GM23248 (cell line): Measurements from ENCODE around the gene CD101. TPM values are rescaled to one million over a fixed set of nuclear protein-coding genes. Genes with fewer than 3 reads are reported as not detected.

Experiments used
- DNase-seq: peaks from one replicate; pipeline ENCODE4 v3.0.0-alpha.2; 2015
- H2AFZ ChIP-seq: fragments of 200-600 bp; sonication (generic); 2 replicates; pipeline ENCODE4 v1.6.1; 2016; ENCODE audit warnings: antibody characterized with exemption
- H3F3A ChIP-seq: fragments of 200-600 bp; sonication (generic); 2 replicates; pipeline ENCODE4 v1.6.1; 2016; ENCODE audit warnings: mild to moderate bottlenecking, antibody characterized with exemption, mixed run types; ENCODE audit not compliant: insufficient read depth
- H3K27ac ChIP-seq: fragments of 200-600 bp; sonication (generic); 2 replicates; pipeline ENCODE4 v1.5.1; 2016; ENCODE audit warnings: mild to moderate bottlenecking
- H3K27me3 ChIP-seq: fragments of 200-600 bp; sonication (generic); replicated peaks from 2 replicates; pipeline ENCODE4 v1.6.1; 2016; ENCODE audit warnings: mild to moderate bottlenecking; ENCODE audit not compliant: insufficient read depth
- H3K36me3 ChIP-seq: fragments of 200-600 bp; sonication (generic); 2 replicates; pipeline ENCODE4 v1.6.1; 2016; ENCODE audit warnings: low read depth, mild to moderate bottlenecking
- H3K4me1 ChIP-seq: fragments of 200-600 bp; sonication (generic); 2 replicates; pipeline ENCODE4 v1.6.1; 2016; ENCODE audit warnings: mild to moderate bottlenecking; ENCODE audit not compliant: insufficient read depth
- H3K4me2 ChIP-seq: fragments of 200-600 bp; sonication (generic); one replicate; pipeline ENCODE4 v1.6.1; 2016; ENCODE audit warnings: mild to moderate bottlenecking; ENCODE audit not compliant: unreplicated experiment
- H3K4me3 ChIP-seq: fragments of 200-600 bp; sonication (generic); 2 replicates; pipeline ENCODE4 v1.5.1; 2016; ENCODE audit warnings: mild to moderate bottlenecking
- H3K79me2 ChIP-seq: fragments of 200-600 bp; sonication (generic); 2 replicates; pipeline ENCODE4 v1.6.1; 2016; ENCODE audit warnings: mild to moderate bottlenecking; ENCODE audit not compliant: insufficient read depth
- H3K9ac ChIP-seq: fragments of 200-600 bp; sonication (generic); 2 replicates; pipeline ENCODE4 v1.6.1; 2016; ENCODE audit warnings: mild to moderate bottlenecking
- H3K9me2 ChIP-seq: fragments of 200-600 bp; sonication (generic); 2 replicates; pipeline ENCODE4 v1.6.1; 2016; ENCODE audit warnings: mixed run types, mild to moderate bottlenecking, moderate library complexity; ENCODE audit not compliant: insufficient read depth
- H3K9me3 ChIP-seq: fragments of 200-600 bp; sonication (generic); one replicate; pipeline ENCODE4 v1.6.1; 2017; ENCODE audit warnings: low read depth
- H4K20me1 ChIP-seq: fragments of 200-600 bp; sonication (generic); 2 replicates; pipeline ENCODE4 v1.6.0; 2016; ENCODE audit not compliant: insufficient read depth
- EZH2 ChIP-seq: fragments of 200-600 bp; sonication (generic); IDR thresholded peaks from 2 replicates; pipeline ENCODE4 v1.6.1; 2018; ENCODE audit warnings: antibody characterized with exemption, mild to moderate bottlenecking; ENCODE audit not compliant: insufficient read depth, poor library complexity, severe bottlenecking
- EZH2phosphoT487 ChIP-seq: fragments of 200-600 bp; sonication (generic); IDR thresholded peaks from 2 replicates; pipeline ENCODE4 v1.6.1; 2018; ENCODE audit warnings: antibody characterized with exemption, moderate library complexity, mild to moderate bottlenecking, low read depth; ENCODE audit not compliant: insufficient read depth
- WGBS, 2 experiments: methylation state at CpG; one replicate each; pipeline ENCODE4 v1.1.6; 2015 to 2017; ENCODE audit warnings: low lambda C conversion rate in 2 of 2, low coverage in 1 of 2; ENCODE audit errors: missing lambda C conversion rate in 2 of 2; 5-methylcytosine and 5-hydroxymethylcytosine counted together
- in situ Hi-C: fragments of 300-500 bp; cut with MboI; formaldehyde crosslinking; loops from 2 replicates; pipeline ENCODE4 v1.15.0; 2020
- polyA plus RNA-seq: library from polyadenylated mRNA; unstranded; fragments of >200 nt; fragmentation: Nextera tagmentation; extraction: Ambion mirVana; gene quantifications from 2 replicates; pipeline ENCODE4 v1.2.1, GENCODE V29; 2016
- total RNA-seq: library from RNA; depleted of rRNA; stranded (reverse); fragments of >200 nt; shearing (Covaris generic); gene quantifications from 2 replicates; pipeline ENCODE4 v1.2.3, GENCODE V29; 2014

CD101 gene
- total and polyA plus RNA-seq, 2 experiments from 2014 or later, result not detected

DNA sequence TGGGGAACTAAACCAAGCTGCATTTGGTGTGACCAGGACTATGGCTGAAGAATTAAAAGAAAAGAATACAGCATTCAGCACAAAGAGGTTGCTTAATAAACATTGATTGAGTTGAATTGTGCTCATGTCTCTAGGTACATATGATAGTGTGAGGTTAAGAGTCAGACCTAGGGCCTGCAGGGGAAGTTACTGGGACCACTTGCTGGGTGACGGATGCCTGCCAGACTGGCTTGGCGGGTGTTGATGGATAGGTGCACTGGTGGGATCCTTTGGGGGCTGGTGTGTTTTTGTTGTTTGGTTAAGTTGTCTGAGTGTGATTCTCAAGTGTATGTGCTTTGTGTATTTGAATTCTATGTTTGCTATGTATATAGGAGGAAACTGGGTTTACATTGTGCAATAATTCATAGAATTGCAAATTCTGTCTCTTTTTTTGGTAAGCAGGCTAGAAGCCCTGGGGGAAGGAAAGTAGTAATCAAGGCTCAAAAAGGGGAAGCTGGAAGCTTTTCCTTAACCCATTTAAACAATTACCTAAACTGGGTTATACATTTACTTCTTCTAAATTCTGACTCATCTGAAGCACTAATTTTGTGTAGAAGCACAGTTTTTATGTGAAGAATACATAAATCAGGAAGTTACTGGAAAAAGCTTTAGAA is 1.8 kb downstream of the CD101 start:
- DNase-seq, result no peak
- TF ChIP-seq EZH2, result no peak
- no peak for TF ChIP-seq EZH2phosphoT487
- in situ Hi-C loops, result no loop called here
- Histone ChIP-seq H3K27ac (no peak overlapping the region), H3K4me1 (no peaks in the 10 kb centered on the region), H3F3A (no peaks in the 10 kb centered on the region), H3K79me2 (no peaks in the 10 kb centered on the region), H4K20me1 (no peaks in the 10 kb centered on the region), H3K27me3 (no peaks in the 10 kb centered on the region), H3K36me3 (no peaks in the 10 kb centered on the region), H3K9me3 (no peaks in the 10 kb centered on the region), H3K9ac (no peak overlapping the region), H2AFZ (no peak overlapping the region), H3K4me3 (no peak overlapping the region), H3K9me2 (peaks cover 5% of the 10 kb centered on the region; the same call in 1 of the 2 replicates), H3K4me2 (no peak overlapping the region)
- WGBS, 2 experiments, result 90 to 93% methylated on average over 2 of the region's 2 CpGs

- no peak overlapping the region for H3K4me3 ChIP-seq
- no peaks in the 10 kb centered on the region for H3K27me3 ChIP-seq
- H3K79me2 ChIP-seq, result no peaks in the 10 kb centered on the region
- no peak overlapping the region for H3K4me2 ChIP-seq
- no peak overlapping the region for H3K27ac ChIP-seq
- no peak for DNase-seq
- H3K4me1 ChIP-seq, result peaks cover 7% of the 10 kb centered on the region; the same call in 1 of the 2 replicates
- in situ Hi-C loops, result no loop called here
- no peaks in the 10 kb centered on the region for H3K36me3 ChIP-seq
- WGBS, 2 experiments, result 87 to 92% methylated on average over 2 of the region's 2 CpGs
- no peaks in the 10 kb centered on the region for H4K20me1 ChIP-seq
- H2AFZ ChIP-seq, result no peak overlapping the region
- H3F3A ChIP-seq, result no peaks in the 10 kb centered on the region
- H3K9ac ChIP-seq, result no peak overlapping the region
- H3K9me3 ChIP-seq, result no peaks in the 10 kb centered on the region
- TF ChIP-seq EZH2phosphoT487 (no peak), EZH2 (no peak)
- no peaks in the 10 kb centered on the region for H3K9me2 ChIP-seq
These were observed 6.1 kb downstream of the CD101 start for GRCh38 chr1:117007719-117008013.

- no peaks in the 10 kb centered on the region for H3K9me3 ChIP-seq
- DNase-seq, result peak; percentile 10
- H2AFZ ChIP-seq, result no peak overlapping the region
- 61 to 66% methylated on average over 2 of the region's 2 CpGs for WGBS, 2 experiments
- H3K79me2 ChIP-seq, result no peaks in the 10 kb centered on the region
- no peak overlapping the region for H3K9ac ChIP-seq
- H3K9me2 ChIP-seq, result no peaks in the 10 kb centered on the region
- in situ Hi-C loops, result no loop called here
- no peaks in the 10 kb centered on the region for H3K27me3 ChIP-seq
- no peaks in the 10 kb centered on the region for H3F3A ChIP-seq
- H3K4me2 ChIP-seq, result no peak overlapping the region
- H3K36me3 ChIP-seq, result no peaks in the 10 kb centered on the region
- no peaks in the 10 kb centered on the region for H4K20me1 ChIP-seq
- TF ChIP-seq EZH2 (no peak), EZH2phosphoT487 (no peak)
- H3K4me1 ChIP-seq, result peaks cover 7% of the 10 kb centered on the region; the same call in 1 of the 2 replicates
- no peak overlapping the region for H3K27ac ChIP-seq
- no peak overlapping the region for H3K4me3 ChIP-seq
These were observed 7.1 kb downstream of the CD101 start for GRCh38 chr1:117008656-117009055.

DNA sequence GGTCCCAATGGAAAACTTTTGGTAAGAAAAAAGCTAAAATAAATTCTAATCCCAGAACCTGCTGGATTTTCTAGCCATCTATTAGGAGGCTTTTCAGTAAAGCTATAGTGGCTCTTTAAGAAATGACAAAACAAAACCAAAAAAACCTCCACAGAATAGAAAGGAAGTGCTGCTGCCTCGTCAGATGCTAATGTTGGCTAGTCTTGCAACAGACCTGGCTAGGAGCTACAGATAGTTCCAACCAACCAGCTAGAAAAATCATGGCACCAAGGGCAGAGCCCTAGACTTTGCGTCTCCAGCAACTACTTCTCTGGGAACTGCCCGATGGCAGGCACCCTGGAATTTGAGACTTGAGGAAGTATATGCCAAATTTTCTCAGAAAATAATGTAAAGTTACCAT is 7.6 kb downstream of the CD101 start:
- no peaks in the 10 kb centered on the region for H4K20me1 ChIP-seq
- no peaks in the 10 kb centered on the region for H3K79me2 ChIP-seq
- no peak overlapping the region for H3K4me2 ChIP-seq
- DNase-seq, result peak; percentile 71
- no peaks in the 10 kb centered on the region for H3K9me2 ChIP-seq
- no peak for TF ChIP-seq EZH2phosphoT487
- TF ChIP-seq EZH2, result no peak
- no peaks in the 10 kb centered on the region for H3K9me3 ChIP-seq
- 64 to 66% methylated on average over 3 of the region's 3 CpGs for WGBS, 2 experiments
- no peaks in the 10 kb centered on the region for H3F3A ChIP-seq
- no peak overlapping the region for H2AFZ ChIP-seq
- no peaks in the 10 kb centered on the region for H3K36me3 ChIP-seq
- H3K27ac ChIP-seq, result no peak overlapping the region
- H3K4me3 ChIP-seq, result no peak overlapping the region
- H3K9ac ChIP-seq, result no peak overlapping the region
- in situ Hi-C loops, result no loop called here
- H3K27me3 ChIP-seq, result no peaks in the 10 kb centered on the region
- H3K4me1 ChIP-seq, result peaks cover 9% of the 10 kb centered on the region; the same call in 1 of the 2 replicates
